Right kidney (tissue), 1 donor: ENCODE results near the gene HNF4A.

Source experiments
- DNase-seq: peaks from one replicate; pipeline ENCODE4 v3.0.0-alpha.2; 2016

HNF4A gene

GRCh38 chr20:44390280-44390679 lies 34.8 kb downstream of the HNF4A start:
- DNase-seq = no peak

DNA sequence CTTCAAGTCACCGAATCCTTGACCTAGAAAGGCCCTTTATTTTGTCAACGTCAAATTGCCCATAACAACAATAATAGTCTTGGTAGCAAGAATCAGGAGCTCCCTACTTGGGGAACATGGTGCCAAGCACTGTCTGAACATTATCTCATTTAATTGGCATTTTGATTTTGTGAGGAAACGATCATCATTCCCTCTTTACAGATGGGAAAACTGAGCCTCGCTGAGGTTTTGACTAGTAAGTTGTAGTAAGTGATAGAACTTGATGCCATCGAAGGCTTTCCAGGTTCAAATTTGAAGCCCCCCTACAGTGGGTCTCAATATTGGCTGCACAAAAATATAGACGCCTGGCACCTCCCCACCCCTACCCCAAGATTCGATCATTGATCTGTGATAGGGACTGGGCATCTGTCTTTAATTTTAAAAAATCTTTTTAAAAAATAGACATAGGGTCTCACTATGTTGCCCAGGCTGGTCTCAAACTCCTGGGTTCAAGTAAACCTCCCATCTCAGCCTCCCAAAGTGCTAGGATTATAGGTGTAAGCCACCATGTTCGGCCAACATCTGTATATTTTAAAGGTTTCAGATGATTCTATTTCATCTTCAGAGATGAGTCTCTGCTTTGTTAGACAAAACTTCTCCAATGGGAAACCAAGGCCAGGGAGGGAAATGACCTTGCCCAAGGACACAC lies 36.7 kb downstream of the HNF4A start:
- no peak for DNase-seq

DNA sequence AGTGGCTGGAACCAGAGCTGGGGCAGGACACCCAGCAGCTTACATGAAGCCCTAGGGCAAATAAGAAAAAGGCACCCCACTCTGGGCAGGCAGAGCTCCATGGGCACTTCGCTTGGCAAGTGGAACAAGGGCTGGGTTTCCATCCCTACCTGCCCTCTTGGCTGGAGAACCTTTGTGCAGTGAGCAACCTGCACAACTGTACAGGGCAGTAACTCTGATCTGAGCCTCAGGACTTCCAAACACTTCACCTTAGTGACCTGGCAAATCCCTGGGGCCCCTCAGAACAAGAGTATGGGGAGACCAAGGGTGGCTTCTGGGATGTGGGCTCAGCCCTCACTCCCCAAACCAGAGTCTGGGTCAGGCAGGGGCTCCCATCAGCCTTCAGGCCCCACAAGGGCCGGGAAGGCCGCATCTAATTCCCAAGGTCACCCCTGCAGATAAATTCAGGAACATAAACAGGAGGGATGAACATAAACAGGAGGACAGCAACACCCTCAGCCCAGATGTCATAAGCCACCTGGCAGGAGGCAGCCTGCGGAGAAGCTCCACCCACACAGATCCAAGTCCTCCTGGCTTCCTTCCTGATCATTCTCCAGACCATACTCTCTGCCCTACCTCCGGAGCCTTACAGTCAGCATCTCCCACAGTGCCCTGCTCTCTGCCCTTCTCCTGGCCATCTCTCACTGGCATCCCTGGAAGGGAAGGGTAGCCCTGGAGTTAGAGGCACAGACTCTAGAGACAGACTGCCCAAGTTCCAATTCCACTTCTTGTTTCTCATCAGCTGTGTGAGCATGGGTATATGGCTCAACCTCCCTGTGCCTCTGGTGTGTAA lies 37.5 kb downstream of the HNF4A start:
- DNase-seq = no peak

DNA sequence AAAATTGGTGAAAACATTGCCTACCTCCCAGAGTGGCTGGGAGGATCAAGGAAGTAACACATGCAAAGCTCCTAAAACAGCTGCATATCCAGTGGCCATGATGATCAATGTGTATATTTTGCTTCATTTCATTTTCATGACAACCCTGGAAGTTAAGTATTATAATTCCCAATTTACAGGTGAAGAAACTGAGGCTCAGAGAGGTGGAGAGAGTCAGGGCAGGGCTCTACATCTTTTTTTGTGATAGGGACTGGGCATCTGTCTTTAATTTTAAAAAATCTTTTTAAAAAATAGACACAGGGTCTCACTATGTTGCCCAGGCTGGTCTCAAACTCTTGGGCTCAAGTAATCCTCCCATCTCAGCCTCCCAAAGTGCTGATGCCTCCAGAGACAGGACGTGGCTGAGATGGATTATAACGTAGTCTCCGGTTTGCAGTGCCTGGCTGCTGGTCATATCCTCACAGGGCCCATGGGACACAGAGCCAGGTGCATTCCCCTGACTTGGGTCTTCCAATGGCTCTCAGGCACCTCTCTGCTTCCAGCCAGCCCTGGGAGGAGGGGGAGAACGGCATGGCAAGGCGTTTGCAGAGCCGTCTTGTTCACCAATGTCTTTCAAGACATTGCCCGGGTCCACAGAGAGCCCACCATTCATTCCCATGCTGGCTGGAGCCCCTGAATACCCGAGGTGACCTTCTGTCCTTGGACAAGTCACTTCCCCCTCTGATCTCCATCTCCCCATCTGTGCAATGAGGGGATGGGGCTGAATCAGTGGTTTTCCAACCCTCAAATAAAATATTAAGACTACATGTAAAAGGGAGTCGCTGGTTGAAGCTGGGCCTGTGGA lies 38.3 kb downstream of the HNF4A start:
- no peak for DNase-seq

- DNase-seq = no peak
These were observed 38.9 kb downstream of the HNF4A start for GRCh38 chr20:44394452-44394701.

GRCh38 chr20:44394702-44395460 lies 39.4 kb downstream of the HNF4A start:
- DNase-seq = no peak

- no peak for DNase-seq
These were observed 40.2 kb downstream of the HNF4A start for GRCh38 chr20:44395461-44396340.

DNA sequence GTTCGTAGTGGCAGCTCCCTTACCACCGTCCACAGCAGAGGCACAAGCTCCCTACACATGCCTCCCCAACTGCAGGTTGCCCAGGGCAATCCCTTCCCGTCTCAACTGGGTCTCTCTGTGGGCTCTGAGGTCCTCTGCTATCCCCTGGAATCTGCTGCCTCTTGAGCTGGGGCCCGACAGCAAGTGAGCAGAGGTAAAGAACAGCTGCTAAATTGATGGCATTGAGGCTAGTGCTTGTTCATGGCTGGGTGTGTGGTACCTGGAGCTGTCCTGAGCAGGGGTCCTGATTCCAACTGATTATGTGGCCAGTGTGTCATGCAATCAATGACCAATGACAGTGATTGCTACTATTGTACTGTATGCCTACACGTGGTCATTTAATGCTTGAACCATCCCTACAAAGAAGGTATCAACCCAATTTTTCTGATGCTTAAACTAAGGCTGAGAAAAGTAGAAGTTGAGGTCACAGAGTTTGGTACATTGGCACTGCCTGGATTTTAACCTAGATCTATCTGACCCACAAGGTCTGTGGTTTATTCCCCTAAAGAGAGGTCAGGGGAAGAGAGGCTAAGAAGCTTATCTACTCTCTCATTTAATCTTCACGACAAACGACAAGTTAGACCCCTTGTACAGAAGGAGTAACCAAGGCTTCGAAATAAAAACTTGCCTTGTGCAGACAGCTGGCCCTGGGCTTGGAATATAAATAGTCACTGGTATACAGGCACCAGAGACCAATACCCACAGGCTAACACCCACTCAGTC lies 41.1 kb downstream of the HNF4A start:
- DNase-seq = no peak

DNA sequence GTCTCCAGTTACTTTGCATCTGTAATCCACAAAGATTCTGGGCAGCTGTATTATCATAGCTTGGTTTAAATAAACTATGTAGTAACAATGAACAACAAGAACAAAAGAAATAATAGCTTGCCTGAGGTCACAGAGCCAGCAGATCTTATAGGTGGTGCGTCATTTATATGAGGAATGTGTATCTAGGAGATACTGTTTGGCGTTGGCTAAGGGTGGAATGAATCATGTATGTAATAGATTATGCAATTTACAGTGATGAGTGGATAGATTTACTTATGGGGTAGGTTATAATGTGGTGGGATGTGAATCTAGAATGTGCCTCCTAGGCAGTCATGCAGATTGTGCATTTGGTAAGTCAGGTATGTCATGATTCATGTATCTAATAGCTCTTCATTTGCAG lies 42.8 kb downstream of the HNF4A start:
- DNase-seq = no peak

DNA sequence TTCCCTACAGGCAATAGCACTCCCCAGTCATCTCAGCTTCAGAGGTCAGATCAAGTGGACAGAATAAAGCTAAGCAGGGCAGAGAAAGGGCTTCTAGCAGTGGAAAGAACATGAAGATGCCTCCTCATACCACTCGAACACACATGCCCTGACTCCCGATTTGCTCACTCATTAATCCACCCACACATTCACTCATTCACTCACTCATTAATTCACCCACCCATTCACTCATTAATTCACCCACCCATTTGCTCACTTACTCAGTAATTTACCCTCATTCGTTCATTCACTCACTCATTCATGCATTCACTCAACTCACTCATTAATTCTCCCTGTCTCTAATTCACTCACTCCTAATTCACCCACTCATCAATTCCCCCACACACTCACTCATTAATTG lies 43.9 kb downstream of the HNF4A start:
- no peak for DNase-seq

GRCh38 chr20:44400671-44400969 lies 45.1 kb downstream of the HNF4A start:
- no peak for DNase-seq

DNA sequence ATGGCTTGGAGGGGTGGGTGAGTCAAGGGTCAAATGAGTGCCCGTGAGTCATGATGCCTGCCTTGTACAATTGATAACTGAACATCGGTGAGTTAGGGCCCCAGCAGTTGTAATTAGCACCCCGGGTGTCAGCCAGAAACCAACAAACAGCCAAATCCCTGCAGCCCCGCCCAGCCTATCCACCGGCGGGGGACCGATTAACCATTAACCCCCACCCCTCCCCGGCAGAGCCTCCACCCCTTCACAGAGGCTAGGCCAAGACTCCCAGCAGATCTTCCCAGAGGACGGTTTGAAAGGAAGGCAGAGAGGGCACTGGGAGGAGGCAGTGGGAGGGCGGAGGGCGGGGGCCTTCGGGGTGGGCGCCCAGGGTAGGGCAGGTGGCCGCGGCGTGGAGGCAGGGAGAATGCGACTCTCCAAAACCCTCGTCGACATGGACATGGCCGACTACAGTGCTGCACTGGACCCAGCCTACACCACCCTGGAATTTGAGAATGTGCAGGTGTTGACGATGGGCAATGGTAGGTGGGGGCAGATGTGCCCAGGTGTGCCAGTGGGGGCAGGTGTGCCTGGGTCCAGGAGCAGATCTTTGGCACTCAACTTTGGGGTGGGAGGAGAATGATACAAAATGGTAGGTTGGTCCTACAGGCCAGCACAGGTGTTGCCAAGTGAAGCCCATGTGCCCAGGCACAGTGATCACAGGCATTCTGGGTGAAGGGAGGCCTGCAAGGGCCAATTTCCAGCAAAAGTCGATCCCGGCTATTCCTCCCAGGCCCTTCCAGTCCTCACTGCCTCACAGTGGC lies 45.7 kb downstream of the HNF4A start:
- DNase-seq = no peak

DNA sequence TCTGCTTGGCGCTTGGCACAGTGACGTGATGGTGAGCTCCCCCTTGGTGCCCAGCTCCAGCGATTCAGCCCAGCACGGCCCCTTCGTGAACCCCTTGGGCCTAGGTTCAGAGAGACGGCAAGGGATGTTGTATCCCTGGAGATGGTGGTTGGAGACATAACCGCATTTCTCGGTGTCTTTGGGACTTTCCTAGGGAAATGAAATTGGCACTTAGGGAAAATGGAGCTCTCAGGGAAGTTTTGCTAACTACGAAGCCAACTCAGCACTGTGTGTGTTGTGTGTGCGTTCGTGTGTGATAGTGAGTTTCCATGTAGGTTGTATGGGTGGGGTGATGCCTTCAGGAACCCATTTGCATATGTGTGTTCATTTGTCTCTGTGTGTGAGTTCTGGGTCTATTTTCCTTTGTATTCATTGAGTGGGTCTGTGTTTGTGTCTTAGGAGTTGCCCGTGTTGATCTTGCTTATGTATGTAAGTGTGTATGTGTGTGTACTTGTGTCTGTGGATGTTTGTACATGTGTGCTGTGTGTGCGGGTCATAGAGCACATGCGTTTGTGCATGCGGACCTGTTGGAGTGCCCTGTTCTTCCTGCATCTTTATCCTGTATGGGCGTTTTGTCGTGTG lies 46.4 kb downstream of the HNF4A start:
- DNase-seq = no peak

GRCh38 chr20:44402391-44403193 lies 47.1 kb downstream of the HNF4A start:
- no peak for DNase-seq

GRCh38 chr20:44403194-44404112 lies 48.0 kb downstream of the HNF4A start:
- DNase-seq = no peak

- DNase-seq = no peak
These were observed 49.0 kb downstream of the HNF4A start for GRCh38 chr20:44404204-44405181.
